Neural progenitor cell (in vitro differentiated cells): ENCODE measurements around the gene COL5A3. TPM values are rescaled to one million over a fixed set of nuclear protein-coding genes. Genes with fewer than 3 reads are reported as not detected.
A peak's percentile ranks its signal among the peaks of the same experiment; 100 is the strongest.

Experiments used
- DNase-seq: peaks from one replicate; pipeline ENCODE4 v3.0.0-alpha.2; 2016; ENCODE audit warnings: low spot score
- H2AFZ ChIP-seq: fragments of 200-600 bp; sonication (generic); replicated peaks from 2 replicates; pipeline ENCODE4 v1.6.1; 2016; ENCODE audit warnings: antibody characterized with exemption
- H3F3A ChIP-seq: fragments of 200-600 bp; sonication (generic); 2 replicates; pipeline ENCODE4 v1.6.1; 2016; ENCODE audit warnings: antibody characterized with exemption, low read depth
- H3K27ac ChIP-seq: fragments of 200-600 bp; sonication (generic); 2 replicates; pipeline ENCODE4 v1.5.1; 2016; ENCODE audit warnings: mild to moderate bottlenecking
- H3K27me3 ChIP-seq: fragments of 200-600 bp; sonication (generic); 2 replicates; pipeline ENCODE4 v1.6.1; 2016; ENCODE audit warnings: mild to moderate bottlenecking, moderate library complexity
- H3K36me3 ChIP-seq: fragments of 200-600 bp; sonication (generic); 2 replicates; pipeline ENCODE4 v1.5.1; 2016
- H3K4me1 ChIP-seq: fragments of 200-600 bp; sonication (generic); 2 replicates; pipeline ENCODE4 v1.6.1; 2016; ENCODE audit warnings: mixed run types
- H3K4me2 ChIP-seq: fragments of 200-600 bp; sonication (generic); 2 replicates; pipeline ENCODE4 v1.6.1; 2016
- H3K4me3 ChIP-seq: fragments of 200-600 bp; sonication (generic); 2 replicates; pipeline ENCODE4 v1.5.1; 2016
- H3K79me2 ChIP-seq: fragments of 200-600 bp; sonication (generic); 2 replicates; pipeline ENCODE4 v1.6.1; 2016; ENCODE audit warnings: low read depth
- H3K9ac ChIP-seq: fragments of 200-600 bp; sonication (generic); 2 replicates; pipeline ENCODE4 v1.6.1; 2016
- H3K9me3 ChIP-seq: fragments of 200-600 bp; sonication (generic); 2 replicates; pipeline ENCODE4 v1.5.1; 2016; ENCODE audit warnings: low read depth
- H4K20me1 ChIP-seq: fragments of 200-600 bp; sonication (generic); 2 replicates; pipeline ENCODE4 v1.6.1; 2016; ENCODE audit warnings: low read depth
- H3K27ac Mint-ChIP-seq: 3 replicates; pipeline ENCODE4 v1.8.0; 2021; ENCODE audit warnings: mixed read lengths
- H3K27me3 Mint-ChIP-seq: 2 replicates; pipeline ENCODE4 v1.8.0; 2022; ENCODE audit warnings: low read depth, mild to moderate bottlenecking, inconsistent platforms, moderate library complexity, mixed read lengths; ENCODE audit not compliant: insufficient read depth
- H3K36me3 Mint-ChIP-seq: 3 replicates; pipeline ENCODE4 v1.8.0; 2021; ENCODE audit warnings: mixed read lengths
- H3K4me1 Mint-ChIP-seq: 3 replicates; pipeline ENCODE4 v1.8.0; 2021; ENCODE audit warnings: mixed read lengths
- H3K4me3 Mint-ChIP-seq: 3 replicates; pipeline ENCODE4 v1.8.0; 2021; ENCODE audit warnings: mild to moderate bottlenecking, moderate library complexity, mixed read lengths
- H3K9me3 Mint-ChIP-seq: 3 replicates; pipeline ENCODE4 v1.8.0; 2020; ENCODE audit warnings: mixed read lengths
- CTCF ChIP-seq: fragments of 200-600 bp; sonication (generic); IDR thresholded peaks from 2 replicates; pipeline ENCODE4 v1.5.1; 2017; ENCODE audit warnings: antibody characterized with exemption, mild to moderate bottlenecking
- EZH2 ChIP-seq: fragments of 200-600 bp; sonication (generic); IDR thresholded peaks from 2 replicates; pipeline ENCODE4 v1.6.1; 2017; ENCODE audit warnings: antibody characterized with exemption, mild to moderate bottlenecking, moderate library complexity
- EZH2phosphoT487 ChIP-seq: fragments of 200-600 bp; sonication (generic); IDR thresholded peaks from 2 replicates; pipeline ENCODE4 v1.6.1; 2017; ENCODE audit warnings: antibody characterized with exemption
- total RNA-seq: library from RNA; depleted of rRNA; stranded (reverse); fragments of >200 nt; gene quantifications from 2 replicates; pipeline ENCODE4 v1.2.3, GENCODE V29; 2015; ENCODE audit warnings: low replicate concordance

The COL5A3 gene
- total RNA-seq, 1 donor from 2014 or later, result not detected

GRCh38 chr19:10008184-10008765, 2.0 kb downstream of the COL5A3 start:
- H2AFZ ChIP-seq, result no peak overlapping the region

GRCh38 chr19:10007371-10008183, 2.7 kb downstream of the COL5A3 start:
- Histone ChIP-seq H3F3A (no peaks in the 10 kb centered on the region), H3K27me3 (peaks cover 54% of the 10 kb centered on the region), H4K20me1 (peaks cover 22% of the 10 kb centered on the region), H3K9ac (no peak overlapping the region), H3K79me2 (no peaks in the 10 kb centered on the region), H3K27ac (no peak overlapping the region), H3K4me3 (no peak overlapping the region), H3K9me3 (no peaks in the 10 kb centered on the region), H3K36me3 (no peaks in the 10 kb centered on the region), H3K4me2 (no peak overlapping the region), H3K4me1 (no peaks in the 10 kb centered on the region), H2AFZ (no peak overlapping the region)
- DNase-seq, result no peak
- no peak for TF ChIP-seq EZH2
- TF ChIP-seq EZH2phosphoT487, result no peak
- TF ChIP-seq CTCF, result no peak
- H3K27me3 Mint-ChIP-seq, result peaks cover 48% of the 10 kb centered on the region
- no peaks in the 10 kb centered on the region for H3K36me3 Mint-ChIP-seq
- H3K4me3 Mint-ChIP-seq, result peak overlapping the region; percentile 38
- peaks cover 29% of the 10 kb centered on the region for H3K4me1 Mint-ChIP-seq
- no peak overlapping the region for H3K27ac Mint-ChIP-seq
- H3K9me3 Mint-ChIP-seq, result peaks cover 8% of the 10 kb centered on the region

More at GRCh38 chr19:10008184-10008765, 2.0 kb downstream of the COL5A3 start:
- no peak for DNase-seq
- Histone ChIP-seq H3K79me2 (no peaks in the 10 kb centered on the region), H3K9ac (no peak overlapping the region), H4K20me1 (peaks cover 22% of the 10 kb centered on the region), H3F3A (no peaks in the 10 kb centered on the region), H3K4me3 (no peak overlapping the region), H3K27ac (no peak overlapping the region), H3K9me3 (no peaks in the 10 kb centered on the region), H3K4me1 (no peaks in the 10 kb centered on the region), H3K27me3 (peaks cover 61% of the 10 kb centered on the region), H3K4me2 (no peak overlapping the region), H3K36me3 (no peaks in the 10 kb centered on the region)
- Mint-ChIP-seq H3K9me3 (peaks cover 8% of the 10 kb centered on the region), H3K36me3 (no peaks in the 10 kb centered on the region), H3K27me3 (peaks cover 42% of the 10 kb centered on the region), H3K27ac (peak overlapping the region; percentile 28), H3K4me1 (peaks cover 29% of the 10 kb centered on the region), H3K4me3 (peak overlapping the region; percentile 35)
- TF ChIP-seq EZH2, result no peak

- Histone ChIP-seq H3K4me3 (no peak overlapping the region), H3F3A (no peaks in the 10 kb centered on the region), H2AFZ (no peak overlapping the region), H3K4me2 (no peak overlapping the region), H3K79me2 (no peaks in the 10 kb centered on the region), H3K27me3 (peaks cover 46% of the 10 kb centered on the region), H4K20me1 (peaks cover 22% of the 10 kb centered on the region), H3K9ac (no peak overlapping the region), H3K9me3 (no peaks in the 10 kb centered on the region), H3K36me3 (no peaks in the 10 kb centered on the region), H3K27ac (no peak overlapping the region), H3K4me1 (no peaks in the 10 kb centered on the region)
- no peak for DNase-seq
- Mint-ChIP-seq H3K9me3 (peaks cover 8% of the 10 kb centered on the region), H3K27me3 (peaks cover 47% of the 10 kb centered on the region), H3K4me3 (peak overlapping the region; percentile 38), H3K4me1 (peaks cover 26% of the 10 kb centered on the region), H3K36me3 (no peaks in the 10 kb centered on the region), H3K27ac (no peak overlapping the region)
- no peak for TF ChIP-seq EZH2
- TF ChIP-seq EZH2phosphoT487, result no peak
- no peak for TF ChIP-seq CTCF
Measured at GRCh38 chr19:10006752-10007323, 3.5 kb downstream of the COL5A3 start.
